Measurements from ENCODE around the gene GEMIN4.

DNA sequence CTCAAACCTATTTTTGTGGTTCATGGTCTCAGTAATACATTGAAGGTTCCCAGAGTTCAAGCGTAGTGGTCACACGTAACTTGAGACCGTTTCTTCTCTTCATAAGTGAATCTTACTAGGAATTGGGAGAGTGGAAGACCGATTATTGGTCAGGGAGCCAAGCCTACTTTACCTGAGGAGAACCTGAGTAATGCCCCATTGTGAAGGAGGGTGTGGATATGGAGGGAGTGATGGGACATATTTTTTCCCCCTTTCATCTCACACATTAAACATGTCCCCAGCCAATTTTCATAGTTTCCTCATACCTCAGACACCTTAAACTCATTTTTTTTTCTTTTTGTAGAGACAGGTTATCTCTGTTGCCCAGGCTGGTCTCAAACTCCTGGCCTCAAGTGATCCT is 8.9 kb downstream of the GEMIN4 start:
- TF ChIP-seq, protein P1, sequence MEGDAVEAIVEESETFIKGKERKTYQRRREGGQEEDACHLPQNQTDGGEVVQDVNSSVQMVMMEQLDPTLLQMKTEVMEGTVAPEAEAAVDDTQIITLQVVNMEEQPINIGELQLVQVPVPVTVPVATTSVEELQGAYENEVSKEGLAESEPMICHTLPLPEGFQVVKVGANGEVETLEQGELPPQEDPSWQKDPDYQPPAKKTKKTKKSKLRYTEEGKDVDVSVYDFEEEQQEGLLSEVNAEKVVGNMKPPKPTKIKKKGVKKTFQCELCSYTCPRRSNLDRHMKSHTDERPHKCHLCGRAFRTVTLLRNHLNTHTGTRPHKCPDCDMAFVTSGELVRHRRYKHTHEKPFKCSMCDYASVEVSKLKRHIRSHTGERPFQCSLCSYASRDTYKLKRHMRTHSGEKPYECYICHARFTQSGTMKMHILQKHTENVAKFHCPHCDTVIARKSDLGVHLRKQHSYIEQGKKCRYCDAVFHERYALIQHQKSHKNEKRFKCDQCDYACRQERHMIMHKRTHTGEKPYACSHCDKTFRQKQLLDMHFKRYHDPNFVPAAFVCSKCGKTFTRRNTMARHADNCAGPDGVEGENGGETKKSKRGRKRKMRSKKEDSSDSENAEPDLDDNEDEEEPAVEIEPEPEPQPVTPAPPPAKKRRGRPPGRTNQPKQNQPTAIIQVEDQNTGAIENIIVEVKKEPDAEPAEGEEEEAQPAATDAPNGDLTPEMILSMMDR (IDR thresholded peaks at IDR 0.05) = no peak
- TF ChIP-seq POLR2A (IDR thresholded peaks at IDR 0.05) = no peak
